BLaER1 (cell line): ENCODE measurements around the gene FIBCD1.

Experiments used
- H3K27ac ChIP-seq: shearing (Covaris generic); formaldehyde crosslinking; 2 replicates; pipeline ENCODE4 v1.8.1; 2022
- H3K27me3 ChIP-seq: shearing (Covaris generic); formaldehyde crosslinking; 2 replicates; pipeline ENCODE4 v1.8.1; 2022
- H3K36me3 ChIP-seq: shearing (Covaris generic); formaldehyde crosslinking; 2 replicates; pipeline ENCODE4 v1.8.1; 2022
- H3K4me1 ChIP-seq: shearing (Covaris generic); formaldehyde crosslinking; 2 replicates; pipeline ENCODE4 v1.8.1; 2022
- H3K4me2 ChIP-seq: shearing (Covaris generic); formaldehyde crosslinking; 2 replicates; pipeline ENCODE4 v1.8.1; 2022
- H3K4me3 ChIP-seq: shearing (Covaris generic); formaldehyde crosslinking; 2 replicates; pipeline ENCODE4 v1.8.1; 2022
- H3K9ac ChIP-seq: shearing (Covaris generic); formaldehyde crosslinking; 2 replicates; pipeline ENCODE4 v1.8.1; 2022
- H3K9me3 ChIP-seq: shearing (Covaris generic); formaldehyde crosslinking; 2 replicates; pipeline ENCODE4 v1.8.1; 2022
- H4K20me1 ChIP-seq: shearing (Covaris generic); formaldehyde crosslinking; 2 replicates; pipeline ENCODE4 v1.8.1; 2022
- Cebpa-rat ChIP-seq: shearing (Covaris generic); IDR thresholded peaks from 2 replicates; pipeline ENCODE4 v1.8.1; 2022

Gene FIBCD1

GRCh38 chr9:130932255-130933079, 6.6 kb downstream of the FIBCD1 start:
- H4K20me1 ChIP-seq, result peaks cover 66% of the 10 kb centered on the region
- peak overlapping the region; percentile 99 for H3K4me2 ChIP-seq
- H3K4me1 ChIP-seq, result peaks cover 100% of the 10 kb centered on the region
- no peak for TF ChIP-seq Cebpa-rat
- no peak overlapping the region for H3K4me3 ChIP-seq
- H3K9me3 ChIP-seq, result no peaks in the 10 kb centered on the region
- peaks cover 37% of the 10 kb centered on the region for H3K27me3 ChIP-seq
- H3K9ac ChIP-seq, result no peak overlapping the region; the same call in 1 of the 2 replicates
- H3K36me3 ChIP-seq, result no peaks in the 10 kb centered on the region
- no peak overlapping the region for H3K27ac ChIP-seq

GRCh38 chr9:130931508-130932254, 7.4 kb downstream of the FIBCD1 start:
- Histone ChIP-seq H3K4me2 (peak overlapping the region; percentile 99), H3K36me3 (no peaks in the 10 kb centered on the region), H3K4me1 (peaks cover 100% of the 10 kb centered on the region), H3K4me3 (no peak overlapping the region), H3K27ac (no peak overlapping the region), H3K9me3 (no peaks in the 10 kb centered on the region), H3K27me3 (peaks cover 29% of the 10 kb centered on the region), H3K9ac (no peak overlapping the region; the same call in 1 of the 2 replicates), H4K20me1 (peaks cover 65% of the 10 kb centered on the region)
- no peak for TF ChIP-seq Cebpa-rat

- H3K4me1 ChIP-seq, result peaks cover 100% of the 10 kb centered on the region
- H3K4me2 ChIP-seq, result peak overlapping the region; percentile 99
- H4K20me1 ChIP-seq, result peaks cover 66% of the 10 kb centered on the region
- no peak overlapping the region for H3K4me3 ChIP-seq
- peaks cover 28% of the 10 kb centered on the region for H3K27me3 ChIP-seq
- H3K36me3 ChIP-seq, result no peaks in the 10 kb centered on the region
- no peak for TF ChIP-seq Cebpa-rat
- no peak overlapping the region for H3K27ac ChIP-seq
- no peak overlapping the region for H3K9ac ChIP-seq
- H3K9me3 ChIP-seq, result no peaks in the 10 kb centered on the region
These were observed 8.2 kb downstream of the FIBCD1 start for GRCh38 chr9:130930804-130931349.

GRCh38 chr9:130930132-130930803, 8.8 kb downstream of the FIBCD1 start:
- peaks cover 100% of the 10 kb centered on the region for H3K4me1 ChIP-seq
- H3K9me3 ChIP-seq, result no peaks in the 10 kb centered on the region
- TF ChIP-seq Cebpa-rat, result no peak
- no peaks in the 10 kb centered on the region for H3K36me3 ChIP-seq
- peaks cover 66% of the 10 kb centered on the region for H4K20me1 ChIP-seq
- H3K4me3 ChIP-seq, result no peak overlapping the region
- H3K4me2 ChIP-seq, result peak overlapping the region; percentile 99
- no peak overlapping the region for H3K9ac ChIP-seq
- no peak overlapping the region for H3K27ac ChIP-seq
- H3K27me3 ChIP-seq, result peaks cover 25% of the 10 kb centered on the region

GRCh38 chr9:130929571-130930038, 9.4 kb downstream of the FIBCD1 start:
- no peak for TF ChIP-seq Cebpa-rat
- Histone ChIP-seq H3K4me3 (no peak overlapping the region), H3K4me1 (peaks cover 98% of the 10 kb centered on the region), H3K4me2 (peak overlapping the region; percentile 99), H3K9ac (no peak overlapping the region), H3K27me3 (peaks cover 18% of the 10 kb centered on the region), H3K36me3 (no peaks in the 10 kb centered on the region), H4K20me1 (peaks cover 62% of the 10 kb centered on the region), H3K27ac (no peak overlapping the region), H3K9me3 (no peaks in the 10 kb centered on the region)

- Histone ChIP-seq H3K27ac (peak overlapping the region; percentile 74), H3K9me3 (no peaks in the 10 kb centered on the region), H3K9ac (peak overlapping the region; percentile 38; the same call in 1 of the 2 replicates), H3K4me1 (peaks cover 85% of the 10 kb centered on the region), H3K27me3 (peaks cover 11% of the 10 kb centered on the region), H3K36me3 (no peaks in the 10 kb centered on the region), H3K4me2 (peak overlapping the region; percentile 99), H4K20me1 (peaks cover 51% of the 10 kb centered on the region; the same call in 1 of the 2 replicates), H3K4me3 (0 out of 2 replicates have a peak overlapping the region, but pooled peaks have one; percentile 22)
- TF ChIP-seq Cebpa-rat, result no peak
These were observed 10.8 kb downstream of the FIBCD1 start for GRCh38 chr9:130927995-130928900.

GRCh38 chr9:130927338-130927737, 11.7 kb downstream of the FIBCD1 start:
- Histone ChIP-seq H3K27ac (peak overlapping the region; percentile 74), H3K27me3 (peaks cover 10% of the 10 kb centered on the region), H3K36me3 (no peaks in the 10 kb centered on the region), H4K20me1 (peaks cover 42% of the 10 kb centered on the region; the same call in 1 of the 2 replicates), H3K4me3 (no peak overlapping the region), H3K9ac (0 out of 2 replicates have a peak overlapping the region, but pooled peaks have one; percentile 38), H3K4me2 (peak overlapping the region; percentile 99), H3K9me3 (no peaks in the 10 kb centered on the region), H3K4me1 (peaks cover 85% of the 10 kb centered on the region)
- TF ChIP-seq Cebpa-rat, result no peak

GRCh38 chr9:130925050-130925678, 13.9 kb downstream of the FIBCD1 start:
- Histone ChIP-seq H3K9me3 (no peaks in the 10 kb centered on the region), H3K9ac (no peak overlapping the region)

More at GRCh38 chr9:130925050-130925678, 13.9 kb downstream of the FIBCD1 start:
- Histone ChIP-seq H3K4me1 (peaks cover 85% of the 10 kb centered on the region), H3K36me3 (no peaks in the 10 kb centered on the region), H4K20me1 (peaks cover 28% of the 10 kb centered on the region; the same call in 1 of the 2 replicates), H3K27ac (no peak overlapping the region), H3K27me3 (peaks cover 21% of the 10 kb centered on the region), H3K4me3 (no peak overlapping the region), H3K4me2 (peak overlapping the region; percentile 99)
- no peak for TF ChIP-seq Cebpa-rat
